Measurements from ENCODE around the gene CYP4V2. TPM values are rescaled to one million over a fixed set of nuclear protein-coding genes. Genes with fewer than 3 reads are reported as not detected.
A peak's percentile ranks its signal among the peaks of the same experiment; 100 is the strongest.

The CYP4V2 gene
- total RNA-seq, 4 donors from 2014 or later = 44.0 to 83.8 (median 61.3) TPM

GRCh38 chr4:186188107-186188506 lies 3.3 kb upstream of the CYP4V2 start:
- H3K27me3 ChIP-seq = no peaks in the 10 kb centered on the region
- no peak for DNase-seq
- intact Hi-C loops (cut with DNase I; ENCODE audit: low total_unique reads) (no loop called here), in situ Hi-C loops (cut with MboI; ENCODE audit: low pct_ligation_motif_present in 1 of 4, low pct_unique_long_range_greater_than_20kb in 1 of 4, low sequenced_read_pairs in 3 of 4) (no loop called here)
- TF ChIP-seq POLR2A (IDR thresholded peaks at IDR 0.05) (no peak), CTCF (IDR thresholded peaks at IDR 0.05) (no peak), EP300 (IDR thresholded peaks at IDR 0.05; ENCODE audit: low read depth) (no peak), POLR2AphosphoS5 (IDR thresholded peaks at IDR 0.05) (no peak)
- H3K27ac ChIP-seq = no peak overlapping the region
- H3K9me3 ChIP-seq = no peaks in the 10 kb centered on the region
- peaks cover 11 to 28% (median 27%) of the 10 kb centered on the region in 4 donors for H3K4me1 ChIP-seq
- 83 to 100% methylated on average over 3 of the region's 3 CpGs for WGBS, 2 donors (ENCODE audit: low coverage in 1 of 2)
- H3K4me3 ChIP-seq = no peak overlapping the region
- H3K36me3 ChIP-seq = no peaks in the 10 kb centered on the region

- intact Hi-C loops (cut with DNase I; ENCODE audit: low total_unique reads) = loop anchor here (5.0 kb wide), 1 partner anchor 42 kb away; no protein-coding TSS in a partner anchor
These were observed 1.7 kb upstream of the CYP4V2 start for GRCh38 chr4:186189656-186190055.

GRCh38 chr4:186190581-186191199 lies 677 bp upstream of the CYP4V2 start:
- intact Hi-C loops (cut with DNase I; ENCODE audit: low total_unique reads) = loop anchor here (5.0 kb wide), 1 partner anchor 43 kb away; no protein-coding TSS in a partner anchor

More at GRCh38 chr4:186189656-186190055, 1.7 kb upstream of the CYP4V2 start:
- Histone ChIP-seq H3K4me3 (peak overlapping the region in 1 of 4 donors; percentile 68), H3K4me1 (peaks cover 11 to 37% (median 27%) of the 10 kb centered on the region in 4 donors), H3K36me3 (no peaks in the 10 kb centered on the region), H3K27me3 (no peaks in the 10 kb centered on the region), H3K27ac (peak overlapping the region; percentile 93 to 99 (median 96)), H3K9me3 (no peaks in the 10 kb centered on the region)
- TF ChIP-seq CTCF (IDR thresholded peaks at IDR 0.05) = no peak
- no peak for TF ChIP-seq POLR2A (IDR thresholded peaks at IDR 0.05)
- TF ChIP-seq POLR2AphosphoS5 (IDR thresholded peaks at IDR 0.05) = no peak
- no peak for TF ChIP-seq EP300 (IDR thresholded peaks at IDR 0.05; ENCODE audit: low read depth)
- in situ Hi-C loops (cut with MboI; ENCODE audit: low pct_ligation_motif_present in 1 of 4, low pct_unique_long_range_greater_than_20kb in 1 of 4, low sequenced_read_pairs in 3 of 4) = no loop called here
- WGBS, 2 donors (ENCODE audit: low coverage in 1 of 2) = 42 to 60% methylated on average over 1 to 4 of the region's 4 CpGs
- no peak for DNase-seq

More at GRCh38 chr4:186190581-186191199, 677 bp upstream of the CYP4V2 start:
- Histone ChIP-seq H3K36me3 (no peaks in the 10 kb centered on the region), H3K27me3 (no peaks in the 10 kb centered on the region), H3K4me1 (peaks cover 11 to 37% (median 27%) of the 10 kb centered on the region in 4 donors), H3K4me3 (peak overlapping the region; percentile 44 to 93 (median 68)), H3K9me3 (no peaks in the 10 kb centered on the region), H3K27ac (peak overlapping the region; percentile 93 to 99 (median 96))
- TF ChIP-seq CTCF (IDR thresholded peaks at IDR 0.05) = peak in 2 of 5 experiments; percentile 3 to 40
- no peak for TF ChIP-seq EP300 (IDR thresholded peaks at IDR 0.05; ENCODE audit: low read depth)
- TF ChIP-seq POLR2AphosphoS5 (IDR thresholded peaks at IDR 0.05) = no peak
- TF ChIP-seq POLR2A (IDR thresholded peaks at IDR 0.05) = no peak
- WGBS, 2 donors (ENCODE audit: low coverage in 1 of 2) = 1% methylated on average over 19 of the region's 34 CpGs; no CpG with 5 or more reads in 1 of the 2 donors
- in situ Hi-C loops (cut with MboI; ENCODE audit: low pct_ligation_motif_present in 1 of 4, low pct_unique_long_range_greater_than_20kb in 1 of 4, low sequenced_read_pairs in 3 of 4) = no loop called here
- DNase-seq = peak; percentile 56

All from transverse colon (tissue), 4 donors.